ENCODE results near the gene LTA.
"Not testable (repeated sequence)": the region's sequence is repeated elsewhere in the genome, so short reads cannot be mapped to it uniquely, and the experiment has no call there.

The LTA gene

DNA sequence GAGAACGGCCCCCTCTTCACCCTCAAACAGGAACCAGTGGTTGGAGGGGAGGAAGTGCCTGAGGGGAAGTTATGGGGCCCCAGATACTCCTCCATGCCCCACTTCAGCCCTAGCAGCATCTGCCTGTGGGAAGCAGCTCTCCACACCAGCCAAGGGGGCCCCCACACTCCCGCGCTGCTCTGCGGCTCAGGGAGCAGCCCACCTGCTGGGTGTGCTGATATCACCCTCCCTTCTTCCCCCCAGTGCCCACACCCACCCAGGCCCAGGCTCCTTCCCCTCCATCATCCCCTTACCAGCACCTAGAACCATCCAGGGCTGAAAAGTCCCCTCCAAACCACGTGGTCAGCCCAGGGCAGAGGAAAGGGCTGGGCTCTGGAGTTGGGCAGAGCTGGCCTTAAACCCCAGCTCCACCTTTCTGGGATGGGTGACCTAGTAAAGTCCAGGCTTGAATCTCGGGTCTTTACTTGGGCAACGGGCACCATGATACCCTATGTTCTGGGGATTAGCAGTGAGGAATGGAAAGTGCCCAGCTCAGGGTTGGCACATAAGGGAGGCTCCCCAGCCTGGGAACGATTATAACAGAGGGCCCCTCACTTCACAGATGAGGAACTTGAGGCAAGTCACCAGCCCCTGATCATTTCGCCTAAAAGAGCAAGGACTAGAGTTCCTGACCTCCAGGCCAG lies 14.7 kb downstream of the LTA start:
- no peak for DNase-seq (ENCODE audit: low read depth, low spot score)

- no peak for DNase-seq (ENCODE audit: low read depth, low spot score)
Observed at GRCh38 chr6:31587791-31588777, 16.0 kb downstream of the LTA start.

- no peak for DNase-seq (ENCODE audit: low read depth, low spot score)
Observed at GRCh38 chr6:31588871-31589650, 17.0 kb downstream of the LTA start.

DNA sequence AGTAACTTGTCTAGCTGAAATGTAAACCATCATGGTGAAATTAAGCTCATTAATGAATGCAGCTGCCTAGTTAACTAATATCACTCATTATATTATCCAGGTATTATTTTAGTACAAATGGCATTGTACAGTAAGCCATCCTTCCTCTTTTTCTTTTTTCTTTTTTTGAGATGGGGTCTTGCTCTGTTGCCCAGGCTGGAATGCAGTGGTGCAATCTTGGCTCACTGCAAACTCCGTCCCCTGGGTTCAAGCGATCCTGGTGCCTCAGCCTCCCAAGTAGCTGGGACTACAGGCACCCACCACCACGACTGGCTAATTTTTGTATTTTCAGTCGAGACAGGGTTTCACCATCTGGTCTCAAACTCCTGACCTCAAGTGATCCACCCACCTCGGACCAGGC lies 18.6 kb downstream of the LTA start:
- not testable (repeated sequence) for DNase-seq (ENCODE audit: low read depth, low spot score)

DNA sequence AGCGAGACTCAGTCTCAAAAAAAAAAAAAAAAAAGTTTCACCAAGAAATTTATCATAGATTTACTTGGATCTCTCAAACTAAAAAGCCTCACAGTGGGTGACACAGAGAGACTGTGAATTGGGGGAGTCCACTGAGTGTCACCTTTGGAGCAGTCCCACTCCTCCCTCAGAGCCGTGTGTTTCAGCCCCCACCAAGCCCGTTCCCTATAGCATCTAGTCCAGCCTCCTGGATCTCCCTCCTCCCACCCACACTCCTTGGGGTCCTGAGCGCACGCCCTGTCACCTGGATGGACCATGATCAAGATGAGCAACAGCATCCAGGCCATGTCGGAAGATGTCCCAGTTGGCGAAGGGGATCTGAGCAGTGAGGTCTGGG lies 20.3 kb downstream of the LTA start:
- DNase-seq (ENCODE audit: low read depth, low spot score) = no peak

DNA sequence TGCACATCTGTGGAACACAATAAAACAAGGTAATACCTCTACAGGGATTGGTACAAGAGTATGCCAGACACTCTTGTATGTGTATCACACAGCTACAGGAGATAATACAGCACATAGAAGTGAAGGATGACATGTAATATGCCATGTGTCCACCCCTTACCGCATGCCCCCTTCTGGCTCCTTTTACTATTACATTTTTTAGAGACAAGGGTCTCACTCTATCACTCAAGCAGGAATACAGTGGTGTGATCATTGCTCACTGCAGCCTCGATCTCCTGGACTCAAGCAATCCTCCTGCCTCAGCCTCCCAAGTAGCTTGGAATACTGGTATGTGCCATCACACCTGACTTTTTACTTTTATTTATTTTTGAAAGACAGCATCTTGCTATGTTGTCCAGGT lies 24.9 kb downstream of the LTA start:
- DNase-seq (ENCODE audit: low read depth, low spot score) = no peak

- DNase-seq (ENCODE audit: low read depth, low spot score) = no peak
Observed at GRCh38 chr6:31607317-31607716, 35.2 kb downstream of the LTA start.

- no peak for DNase-seq (ENCODE audit: low read depth, low spot score)
Observed at GRCh38 chr6:31609519-31610406, 37.7 kb downstream of the LTA start.

GRCh38 chr6:31610968-31611367 lies 38.9 kb downstream of the LTA start:
- no peak for DNase-seq (ENCODE audit: low read depth, low spot score)

GRCh38 chr6:31614075-31614619 lies 42.1 kb downstream of the LTA start:
- DNase-seq (ENCODE audit: low read depth, low spot score) = no peak

- no peak for DNase-seq (ENCODE audit: low read depth, low spot score)
Observed at GRCh38 chr6:31614684-31615578, 42.8 kb downstream of the LTA start, which contains the start of gene AIF1. Gene AIF1 (plus strand): TSS chr6:31615234. CDS start chr6:31615330, 96 bp downstream.

- no peak for DNase-seq (ENCODE audit: low read depth, low spot score)
Observed at GRCh38 chr6:31615748-31616147, 43.7 kb downstream of the LTA start.

DNA sequence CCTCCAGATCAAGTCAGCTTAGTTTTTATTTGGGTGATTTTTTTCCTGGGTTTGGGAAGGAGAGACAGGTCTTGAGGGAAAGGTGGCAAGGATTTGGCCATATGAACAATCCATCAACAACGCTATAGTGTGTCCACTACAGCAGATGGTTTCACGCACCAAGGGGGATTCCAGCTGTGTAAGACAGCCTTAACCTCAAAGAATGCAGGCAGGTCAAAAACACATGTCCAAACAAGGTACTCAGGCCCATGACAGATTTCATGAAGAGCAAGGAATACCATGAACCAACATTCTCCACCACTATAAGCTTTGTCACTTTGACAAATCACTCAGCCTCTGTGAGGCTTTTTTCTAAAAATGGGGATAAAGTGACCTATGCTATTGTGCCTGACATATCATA lies 44.9 kb downstream of the LTA start:
- no peak for DNase-seq (ENCODE audit: low read depth, low spot score)

- peak; percentile 100 for DNase-seq (ENCODE audit: low read depth, low spot score)
Observed at GRCh38 chr6:31619805-31620585, 47.9 kb downstream of the LTA start.

GRCh38 chr6:31620586-31621319 lies 48.7 kb downstream of the LTA start, which contains the start of gene PRRC2A:
Gene PRRC2A (plus strand): TSS chr6:31620715. CDS start chr6:31622790, 2,075 bp downstream.
- peak; percentile 78 for DNase-seq (ENCODE audit: low read depth, low spot score)

GRCh38 chr6:31621320-31621939 lies 49.3 kb downstream of the LTA start:
- no peak for DNase-seq (ENCODE audit: low read depth, low spot score)

GRCh38 chr6:31621991-31622390 lies 49.9 kb downstream of the LTA start:
- peak; percentile 67 for DNase-seq (ENCODE audit: low read depth, low spot score)
